Nucleus accumbens (tissue), 56 donors: ENCODE data around the gene ENDOU.
A peak's percentile ranks its signal among the peaks of the same experiment; 100 is the strongest.

ENCODE experiments used
- DNase-seq, 56 donors: peaks; one replicate each; lab custom pipeline; 2025; lab: John Stamatoyannopoulos, UW

The ENDOU gene

GRCh38 chr12:47757840-47758583 lies 32.7 kb upstream of the ENDOU start:
- peak in 26 of 56 donors; percentile 29 to 70 (median 49) for DNase-seq

DNA sequence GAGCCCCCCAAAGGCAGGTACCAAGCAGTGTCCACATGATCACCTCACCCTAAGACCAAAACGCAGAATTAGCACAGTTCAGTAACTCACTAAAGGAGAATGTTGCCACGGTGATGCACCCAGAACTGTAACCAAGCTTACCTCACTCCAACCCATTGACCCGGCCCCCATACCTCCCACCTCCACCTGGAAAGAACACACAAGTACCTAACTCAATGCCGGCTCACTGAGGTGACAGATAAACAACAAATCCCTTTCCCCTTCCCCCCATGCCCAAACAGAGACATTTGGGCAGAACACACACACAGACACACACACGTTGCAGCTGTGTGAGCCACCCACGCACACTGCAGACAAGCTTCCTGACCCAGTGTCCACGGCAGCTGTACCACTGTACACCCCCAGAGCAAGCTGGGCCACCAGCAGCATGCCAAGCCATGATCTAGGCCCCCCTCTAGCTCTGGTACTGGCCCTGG lies 32.1 kb upstream of the ENDOU start:
- DNase-seq: peak in 5 of 56 donors; percentile 18 to 52 (median 46)

DNA sequence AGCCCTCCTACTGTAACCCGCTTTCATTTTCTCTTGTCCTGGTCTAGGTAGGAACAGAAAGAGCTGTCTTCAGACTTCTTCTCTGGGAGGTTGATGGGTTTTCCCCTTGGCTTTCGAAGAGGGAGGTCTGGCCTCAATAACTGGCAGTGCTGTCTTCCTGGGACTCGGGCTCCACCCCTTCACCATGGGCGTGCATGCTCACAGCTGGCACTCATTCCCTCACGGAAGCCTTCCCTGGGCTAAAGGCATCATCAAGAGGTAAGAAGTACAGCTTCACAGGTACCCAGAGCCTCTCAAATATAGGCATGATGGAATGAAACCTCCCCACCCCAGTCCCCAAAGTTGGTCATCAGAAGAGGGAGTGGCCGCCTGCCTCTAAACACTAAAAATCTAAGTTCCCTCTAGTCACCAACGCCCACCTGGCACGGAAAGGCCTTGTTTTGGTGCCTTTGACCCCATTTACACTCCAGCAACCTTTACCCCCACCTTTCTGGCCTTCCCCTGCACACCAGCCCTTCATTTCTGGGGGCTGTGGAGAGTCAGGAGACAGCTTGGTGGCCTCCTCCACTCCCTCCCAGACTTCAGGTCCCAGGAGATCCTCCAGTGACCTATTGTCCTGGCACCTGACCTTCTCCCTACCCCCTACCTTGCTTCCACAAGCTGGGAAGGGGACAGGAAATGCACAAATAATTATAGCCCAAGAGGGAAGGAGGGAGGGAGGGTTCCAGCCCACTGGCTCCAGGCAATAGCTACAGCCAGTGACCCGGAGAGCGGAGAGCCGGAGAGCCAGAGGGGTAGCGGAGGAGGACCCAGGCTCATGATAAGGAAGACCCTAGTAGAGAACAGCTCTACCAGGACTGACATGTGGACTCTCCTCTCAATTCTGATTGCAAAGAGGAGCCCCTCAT lies 30.6 kb upstream of the ENDOU start:
- peak in 10 of 56 donors; percentile 14 to 29 (median 22) for DNase-seq

- DNase-seq: peak in 8 of 56 donors; percentile 11 to 34 (median 23)
Measured at GRCh38 chr12:47754881-47755280, 29.6 kb upstream of the ENDOU start.

- DNase-seq: no peak
Measured at GRCh38 chr12:47754126-47754525, 28.8 kb upstream of the ENDOU start.

- DNase-seq: peak in 17 of 56 donors; percentile 14 to 52 (median 28)
Measured at GRCh38 chr12:47753021-47754001, 28.0 kb upstream of the ENDOU start.

DNA sequence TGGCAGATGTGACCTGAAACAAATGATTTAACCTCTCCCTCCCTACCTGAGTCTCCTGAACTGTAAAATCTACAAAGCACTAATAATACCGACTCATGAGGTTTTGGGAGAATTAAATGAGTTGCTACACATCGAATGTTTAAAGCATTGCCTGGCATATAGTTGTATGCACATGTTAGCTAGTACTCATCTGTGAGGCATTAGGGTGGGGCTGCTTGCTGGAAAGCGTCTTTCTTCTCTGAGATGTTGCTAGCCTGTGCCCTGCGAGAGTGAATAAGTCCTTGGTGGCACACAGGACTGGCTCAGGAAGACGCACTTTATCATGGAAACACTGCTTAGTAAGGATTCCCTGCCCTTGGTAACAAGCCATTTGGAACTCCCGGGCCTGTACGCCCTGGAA lies 27.3 kb upstream of the ENDOU start:
- DNase-seq: no peak

- DNase-seq: no peak
Measured at GRCh38 chr12:47752121-47752520, 26.8 kb upstream of the ENDOU start.

DNA sequence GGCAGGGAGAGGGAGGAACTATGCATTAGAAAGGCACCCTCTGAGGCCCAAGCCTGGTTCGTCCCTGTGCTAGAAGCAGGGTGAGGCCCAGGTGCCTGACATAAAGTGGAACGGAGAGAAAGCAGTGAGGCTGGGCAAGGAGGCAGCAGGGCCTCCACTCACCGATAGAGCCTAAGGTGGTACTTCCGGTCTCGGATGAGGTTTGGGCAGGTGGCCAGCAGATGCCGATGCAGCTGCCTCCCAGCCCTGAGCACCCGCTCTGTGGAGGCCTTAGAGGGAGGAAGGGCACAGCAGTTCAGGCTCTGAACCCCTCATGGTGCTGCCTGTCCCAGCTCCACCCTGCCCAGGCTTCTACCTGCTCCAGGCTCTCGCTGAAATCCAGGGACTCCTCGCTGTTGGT lies 26.3 kb upstream of the ENDOU start:
- DNase-seq: no peak

DNA sequence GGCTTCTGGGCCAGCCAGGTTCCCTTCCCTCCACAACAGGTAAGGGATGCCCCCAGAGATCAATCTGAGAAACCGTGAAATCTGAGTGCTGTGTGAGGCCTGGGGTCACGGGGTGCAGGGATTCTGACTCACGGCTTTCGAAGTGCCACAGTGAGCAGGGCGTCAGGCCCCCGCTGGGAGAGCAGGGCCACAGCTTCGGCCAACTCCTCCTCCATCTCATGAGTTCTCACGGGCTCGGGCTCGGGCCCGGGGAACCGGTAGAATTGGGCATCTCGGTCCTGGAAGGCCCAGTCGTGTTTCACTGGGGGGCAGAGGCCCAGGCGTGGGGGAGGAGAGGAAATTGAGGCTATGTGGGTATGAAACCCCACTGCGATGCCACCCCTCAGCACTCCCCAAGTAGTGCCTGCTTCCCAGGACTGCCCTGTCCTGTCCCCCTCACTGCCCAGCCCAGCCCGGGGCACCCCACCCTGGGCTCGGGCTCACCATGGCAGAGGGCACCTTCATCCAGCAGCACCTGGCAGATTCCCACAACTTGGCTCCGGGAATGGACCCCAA lies 25.7 kb upstream of the ENDOU start:
- no peak for DNase-seq

DNA sequence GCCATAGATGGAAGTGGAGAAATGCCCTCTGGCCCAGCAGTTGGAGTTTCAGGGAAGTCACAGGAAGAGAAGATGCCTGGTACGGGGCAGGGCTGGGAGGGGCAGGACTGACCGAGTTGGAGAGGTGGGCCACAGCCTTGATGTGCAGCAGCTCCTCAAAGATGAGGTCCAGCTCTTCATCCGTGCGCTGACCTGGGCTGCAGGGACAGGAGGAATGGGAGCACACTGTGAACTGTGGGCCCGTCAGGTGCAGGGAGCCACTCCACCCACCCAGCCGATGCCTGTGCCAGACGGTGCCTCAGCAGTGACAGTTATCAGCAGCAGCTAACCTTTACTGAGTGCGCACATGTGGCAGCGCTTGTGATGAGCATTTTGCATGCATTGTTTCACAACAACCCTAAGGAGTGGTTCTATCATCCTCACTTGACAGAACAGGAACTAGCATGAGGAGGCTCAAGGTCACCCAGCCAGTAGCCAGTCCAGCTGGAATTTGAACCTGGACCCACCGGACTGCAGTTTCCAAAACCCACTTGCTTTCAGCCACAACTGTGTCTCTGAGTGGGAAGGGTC lies 25.0 kb upstream of the ENDOU start:
- DNase-seq: no peak

DNA sequence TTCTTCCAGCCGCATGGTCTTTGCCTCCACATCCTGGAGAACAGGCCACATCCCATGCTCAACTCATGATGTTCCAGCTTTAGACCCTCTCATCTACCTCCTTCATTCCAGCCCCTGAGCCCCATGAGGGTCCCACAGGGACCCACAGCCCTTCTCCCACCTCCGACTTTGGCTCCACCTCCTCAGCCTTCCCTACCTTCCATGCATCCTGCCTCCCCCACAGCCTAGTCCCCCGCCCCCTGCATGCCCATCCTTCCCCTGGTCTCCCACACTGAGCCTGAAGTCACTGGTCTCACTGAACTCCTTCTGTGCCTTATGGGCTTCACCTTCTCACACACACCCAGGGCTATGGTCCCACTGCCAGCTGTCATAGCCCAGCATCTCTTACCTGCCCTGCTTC lies 23.6 kb upstream of the ENDOU start:
- DNase-seq: no peak

- DNase-seq: no peak
Measured at GRCh38 chr12:47748507-47748828, 23.2 kb upstream of the ENDOU start.

DNA sequence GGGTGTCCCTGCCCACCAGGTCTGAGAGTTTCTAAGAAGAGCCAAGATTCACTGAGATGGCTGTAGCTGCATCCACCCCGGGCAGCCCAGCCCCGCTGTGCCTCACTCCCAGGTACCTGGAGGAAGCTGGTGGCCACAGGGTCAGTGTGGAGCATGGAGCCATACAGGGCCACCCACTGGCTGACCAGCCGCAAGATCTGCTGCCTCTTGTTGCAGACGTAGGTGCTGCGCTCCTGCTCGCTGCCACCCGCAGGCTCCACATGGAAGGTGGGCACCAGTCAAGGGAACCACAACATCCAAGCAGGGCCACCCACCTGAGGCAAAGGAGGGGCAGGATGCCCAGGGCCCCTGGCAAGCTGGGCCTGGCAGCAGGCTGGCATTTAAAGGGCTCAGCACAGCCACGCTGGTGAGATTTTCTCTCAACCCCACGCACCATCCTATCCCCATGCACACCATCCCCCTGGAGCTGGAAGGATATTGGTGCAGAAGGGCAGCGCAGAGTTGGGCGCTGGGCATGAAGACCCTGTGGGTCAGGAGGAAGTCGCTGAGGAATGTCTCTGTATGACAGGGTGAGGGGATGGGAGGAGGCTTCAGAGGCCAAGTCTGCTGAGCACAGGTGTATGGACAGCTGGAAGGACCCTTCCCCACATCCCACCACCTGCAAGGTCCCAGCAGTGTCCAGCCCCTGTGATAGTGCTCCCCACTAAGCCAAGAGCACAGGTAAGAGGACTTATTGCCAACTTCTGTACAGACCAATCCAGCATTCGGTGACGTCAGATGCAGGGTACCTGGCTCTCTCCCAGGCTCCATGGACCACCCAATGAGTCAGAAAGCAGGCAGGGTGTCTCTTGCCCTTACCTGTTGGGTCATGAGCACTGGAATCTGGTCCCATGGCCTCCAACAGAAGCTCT lies 22.6 kb upstream of the ENDOU start:
- DNase-seq: no peak

DNA sequence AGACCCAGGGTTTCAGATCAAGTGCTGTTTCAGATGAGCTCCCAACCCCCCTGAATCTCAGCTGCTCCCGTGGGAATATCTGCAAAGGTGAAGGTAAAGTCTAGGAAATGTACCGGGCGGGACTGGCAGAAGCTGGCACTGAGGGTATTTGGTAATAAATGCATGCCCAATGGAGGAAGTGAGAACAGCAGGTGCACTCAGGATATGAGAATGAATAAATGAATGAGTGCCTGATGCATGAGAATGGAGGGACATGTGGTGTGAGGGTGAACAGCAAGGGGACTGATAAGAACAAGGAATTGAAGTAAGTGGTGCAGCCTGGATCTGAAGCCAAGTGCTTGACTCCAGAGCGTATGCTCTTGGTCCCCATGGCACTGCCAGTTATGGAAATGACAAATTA lies 21.8 kb upstream of the ENDOU start:
- no peak for DNase-seq

DNA sequence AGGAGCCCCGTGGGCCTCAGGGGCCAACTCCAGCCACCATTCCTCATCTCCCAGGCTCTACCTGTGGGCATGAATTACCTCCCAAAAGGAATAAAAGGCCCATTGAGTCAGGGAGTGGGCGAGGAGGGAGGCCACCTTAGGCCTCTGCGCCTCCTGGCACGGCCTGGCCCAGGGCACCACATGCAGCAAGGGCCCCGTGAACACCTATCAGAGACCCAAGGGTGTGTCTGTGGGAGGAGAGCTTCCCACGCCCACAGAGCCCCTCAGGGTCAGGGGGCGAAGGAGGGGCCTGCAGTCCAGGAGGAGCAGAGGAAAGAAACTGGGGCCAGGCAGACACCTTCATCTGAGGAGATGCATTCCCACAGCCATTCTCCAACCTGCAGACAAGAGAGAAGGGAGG lies 21.2 kb upstream of the ENDOU start:
- no peak for DNase-seq

DNA sequence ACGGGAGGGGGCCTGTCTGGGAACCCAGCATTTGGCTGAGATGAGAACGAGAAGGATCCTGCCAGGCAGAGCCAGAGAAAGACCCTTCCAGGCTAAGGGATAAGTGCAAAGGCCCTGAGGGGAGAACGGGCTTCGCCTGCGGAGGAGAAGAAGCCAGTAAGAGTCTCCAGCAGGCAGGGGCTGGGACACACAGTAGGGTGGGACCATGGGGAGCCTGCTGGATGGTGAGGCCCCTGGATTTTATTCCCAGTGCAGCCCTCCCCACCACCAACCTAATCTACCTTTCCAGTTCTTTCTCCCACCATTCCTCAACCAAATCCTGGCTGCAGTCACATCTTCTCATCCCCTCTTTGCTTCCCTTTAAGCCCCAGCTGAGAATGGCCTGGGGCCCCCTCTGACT lies 20.8 kb upstream of the ENDOU start:
- no peak for DNase-seq

- DNase-seq: peak in 4 of 56 donors; percentile 11 to 34 (median 22)
Measured at GRCh38 chr12:47745485-47746041, 20.3 kb upstream of the ENDOU start.
